SK-N-SH treated with all-trans-retinoic acid at 6 μM for 48 hours (cell line): ENCODE results near the gene STK32B.

Experiments
- ARNTL ChIP-seq: fragments of 450-650 bp; formaldehyde crosslinking; IDR thresholded peaks from 2 replicates; pipeline ENCODE4 v1.5.0; 2020; ENCODE audit warnings: low read depth, mild to moderate bottlenecking, moderate library complexity, borderline replicate concordance
- CREB5 ChIP-seq: fragments of 250-450 bp; sonication (Bioruptor Pico); IDR thresholded peaks from 2 replicates; pipeline ENCODE4 v1.5.1; 2020; ENCODE audit warnings: low read depth, mild to moderate bottlenecking, moderate library complexity
- CSRNP3 ChIP-seq: fragments of 250-450 bp; sonication (Bioruptor Pico); IDR thresholded peaks from 2 replicates; pipeline ENCODE4 v1.5.1; 2021; ENCODE audit warnings: mild to moderate bottlenecking, moderate library complexity
- ESRRG ChIP-seq: fragments of 250-450 bp; sonication (Bioruptor Pico); IDR thresholded peaks from 2 replicates; pipeline ENCODE4 v1.6.1; 2021; ENCODE audit warnings: mild to moderate bottlenecking
- ISL1 ChIP-seq: fragments of 250-450 bp; sonication (Bioruptor Pico); IDR thresholded peaks from 2 replicates; pipeline ENCODE4 v2.1.2; 2022; ENCODE audit warnings: mild to moderate bottlenecking, moderate library complexity
- PATZ1 ChIP-seq: fragments of 250-450 bp; sonication (Bioruptor Pico); IDR thresholded peaks from 2 replicates; pipeline ENCODE4 v1.8.0; 2020; ENCODE audit warnings: mild to moderate bottlenecking, moderate library complexity, borderline replicate concordance
- SNAI2 ChIP-seq: fragments of 250-450 bp; sonication (Bioruptor Pico); IDR thresholded peaks from 2 replicates; pipeline ENCODE4 v1.5.0; 2020; ENCODE audit warnings: mild to moderate bottlenecking, moderate library complexity
- ZC3H10 ChIP-seq: fragments of 250-450 bp; sonication (Bioruptor Pico); IDR thresholded peaks from 2 replicates; pipeline ENCODE4 v1.5.1; 2021; ENCODE audit warnings: mild to moderate bottlenecking, moderate library complexity
- ZFP3 ChIP-seq: fragments of 250-450 bp; sonication (Bioruptor Pico); IDR thresholded peaks from 2 replicates; pipeline ENCODE4 v1.5.0; 2020; ENCODE audit warnings: mild to moderate bottlenecking, moderate library complexity
- ZNF565 ChIP-seq: fragments of 450-650 bp; formaldehyde crosslinking; conservative IDR thresholded peaks from 2 replicates; pipeline ENCODE4 v1.5.0; 2020; ENCODE audit warnings: low read depth, mild to moderate bottlenecking, moderate library complexity

- TF ChIP-seq PATZ1 (CRISPR knock-in tag): no peak
- no peak for TF ChIP-seq SNAI2
- TF ChIP-seq CREB5 (CRISPR knock-in tag): no peak
- no peak for TF ChIP-seq CSRNP3
- TF ChIP-seq ESRRG (CRISPR knock-in tag): no peak
- TF ChIP-seq ISL1 (CRISPR knock-in tag): no peak
- TF ChIP-seq ZFP3 (CRISPR knock-in tag): no peak
- no peak for TF ChIP-seq ZNF565 (CRISPR knock-in tag)
- no peak for TF ChIP-seq ZC3H10 (CRISPR knock-in tag)
- TF ChIP-seq ARNTL (CRISPR knock-in tag): no peak
Measured at GRCh38 chr4:5019274-5019673, 32.0 kb upstream of the STK32B start, which contains the start of gene CYTL1.
